NCI-H146 (cell line): Measurements from ENCODE around the gene GRAP2.
"Not testable (repeated sequence)": the region's sequence is repeated elsewhere in the genome, so short reads cannot be mapped to it uniquely, and the experiment has no call there.

Experiments
- DNase-seq: peaks from one replicate; lab custom pipeline; 2025; lab: John Stamatoyannopoulos, UW

The GRAP2 gene

DNA sequence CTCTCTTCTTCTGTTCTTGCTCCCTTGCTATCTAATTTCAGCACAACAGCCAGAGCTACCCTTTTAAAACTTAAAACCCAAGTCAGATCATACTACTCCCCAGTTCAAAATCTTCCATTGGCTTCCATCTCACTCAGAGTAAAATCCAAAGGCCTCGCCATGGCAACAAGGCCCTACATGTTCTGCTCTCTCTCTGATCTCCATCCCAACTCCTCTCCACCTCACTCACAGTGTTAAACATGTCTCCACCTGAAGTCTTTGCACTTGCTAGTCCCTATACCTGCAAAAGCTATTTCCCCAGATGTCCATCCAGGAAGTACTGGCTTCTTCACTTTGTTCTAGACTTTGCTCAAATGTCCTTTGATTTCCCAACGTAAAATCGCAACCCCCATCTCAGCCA, 3.0 kb upstream of the GRAP2 start:
- DNase-seq, result no peak

DNA sequence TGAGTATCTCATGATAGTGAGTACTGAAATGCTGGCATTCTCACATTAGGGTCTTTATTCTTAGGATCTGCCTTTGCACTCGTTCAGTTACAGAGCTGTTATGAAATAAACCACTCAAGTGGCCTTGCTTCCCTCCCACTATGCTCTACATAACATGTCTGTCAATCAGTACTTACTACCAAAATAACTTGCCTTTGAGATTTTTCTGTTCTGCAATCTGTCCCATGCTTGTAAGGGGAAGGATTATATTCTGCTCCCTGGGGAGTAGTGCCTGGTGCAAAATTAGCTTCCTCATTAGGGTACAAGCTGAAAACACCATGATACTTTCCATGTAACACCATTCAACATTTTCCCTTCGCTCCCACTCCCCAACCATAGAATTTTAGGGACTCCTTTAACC, 1.9 kb upstream of the GRAP2 start:
- no peak for DNase-seq

DNA sequence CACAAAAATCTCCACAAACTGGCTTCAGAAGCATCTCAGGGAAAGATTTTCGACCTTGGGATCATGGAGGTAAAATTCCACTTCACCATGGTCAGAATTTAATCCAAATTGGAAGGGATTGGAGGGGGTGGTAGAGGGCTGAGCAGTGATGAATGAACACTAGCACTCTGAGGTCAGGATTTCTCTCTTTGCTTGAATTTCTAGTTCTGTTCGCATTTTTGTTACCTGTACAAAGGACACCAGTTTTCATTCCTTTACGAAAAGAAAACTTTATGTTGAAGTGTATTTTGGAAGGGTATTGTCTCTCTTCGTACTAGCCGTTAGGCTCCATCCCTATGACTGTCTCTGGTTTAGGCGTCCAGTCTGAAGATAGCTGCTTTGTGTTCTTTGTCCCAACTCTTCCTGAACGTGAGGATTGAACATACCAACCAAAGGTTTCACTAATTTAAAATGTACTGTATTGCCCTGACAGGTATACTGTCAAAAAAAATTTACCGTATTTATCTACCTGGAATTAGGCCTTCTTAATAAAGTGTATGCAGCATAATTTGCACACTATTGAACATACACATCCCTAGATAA, 772 bp downstream of the GRAP2 start:
- DNase-seq, result no peak

DNA sequence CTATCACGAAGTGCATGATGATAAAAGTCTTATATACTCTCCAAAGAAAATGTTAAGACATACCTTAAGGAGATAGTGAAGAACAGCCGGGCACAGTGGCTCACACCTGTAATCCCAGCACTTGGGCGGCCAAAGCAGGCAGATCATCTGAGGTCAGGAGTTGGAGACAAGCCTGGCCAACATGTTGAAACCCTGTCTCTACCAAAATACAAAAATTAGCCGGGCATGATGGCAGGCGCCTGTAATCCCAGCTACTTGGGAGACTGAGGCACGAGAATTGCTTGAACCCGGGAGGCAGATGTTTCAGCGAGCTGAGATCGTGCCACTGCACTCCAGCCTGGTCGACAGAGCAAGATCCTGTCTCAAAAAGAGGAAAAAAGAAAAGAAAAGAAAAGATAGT, 3.1 kb downstream of the GRAP2 start:
- not testable (repeated sequence) for DNase-seq

DNA sequence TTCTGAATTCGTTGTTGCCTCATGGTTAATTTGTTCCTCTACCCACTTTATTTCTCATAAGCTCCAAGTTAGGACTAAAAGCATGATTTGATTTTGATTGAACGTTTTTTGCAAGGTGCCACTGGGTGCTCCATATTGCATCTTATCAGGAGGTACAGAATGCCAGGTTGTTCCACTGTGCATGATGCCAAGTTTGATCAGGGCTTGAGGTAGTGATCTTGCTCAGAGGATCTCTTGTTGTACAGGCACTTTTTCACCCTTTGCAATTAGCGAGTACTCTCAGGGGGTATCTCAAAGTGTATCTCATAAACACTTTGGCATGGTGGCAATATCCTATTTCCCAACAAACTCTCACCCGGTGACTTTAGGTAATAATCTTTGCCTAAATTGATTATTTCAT, 4.0 kb downstream of the GRAP2 start:
- DNase-seq, result no peak

DNA sequence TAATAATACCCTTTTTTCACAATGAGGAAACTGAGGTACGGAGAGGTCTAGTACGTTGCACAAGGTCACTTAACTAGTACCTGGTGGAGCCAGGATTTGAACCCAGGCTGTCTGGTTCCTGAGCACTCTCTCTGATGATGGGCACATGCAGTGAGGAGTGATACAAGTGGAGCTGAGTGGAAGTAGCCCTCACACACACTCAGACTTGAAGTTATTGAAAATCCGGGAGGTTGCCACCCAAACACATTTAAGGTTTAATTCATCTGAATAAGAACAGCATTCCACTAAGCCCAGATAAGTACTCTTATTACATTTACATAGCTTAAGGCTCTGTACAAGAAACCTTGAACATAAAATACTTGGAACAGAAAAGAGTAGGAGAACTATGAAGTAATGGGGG, 4.8 kb downstream of the GRAP2 start:
- no peak for DNase-seq

DNA sequence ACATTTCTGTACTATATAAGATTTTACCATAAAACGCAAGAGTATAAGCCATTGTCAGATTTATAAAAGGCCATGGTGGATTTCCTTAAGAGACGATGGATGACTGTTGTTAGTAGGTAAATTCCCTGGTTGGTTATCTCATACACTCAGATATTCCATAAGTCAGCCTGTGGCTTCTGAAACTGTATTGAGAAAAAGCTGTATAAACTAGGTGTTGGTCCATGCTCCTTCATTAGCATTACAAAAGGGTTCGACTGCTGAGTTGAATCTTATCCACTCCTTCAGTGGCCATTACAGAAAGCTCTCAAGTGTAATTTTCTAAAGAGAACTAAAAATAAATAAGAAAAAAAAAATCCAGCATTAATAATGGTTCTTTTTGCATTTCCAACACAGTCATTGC, 5.3 kb downstream of the GRAP2 start:
- DNase-seq, result peak; percentile 5

DNA sequence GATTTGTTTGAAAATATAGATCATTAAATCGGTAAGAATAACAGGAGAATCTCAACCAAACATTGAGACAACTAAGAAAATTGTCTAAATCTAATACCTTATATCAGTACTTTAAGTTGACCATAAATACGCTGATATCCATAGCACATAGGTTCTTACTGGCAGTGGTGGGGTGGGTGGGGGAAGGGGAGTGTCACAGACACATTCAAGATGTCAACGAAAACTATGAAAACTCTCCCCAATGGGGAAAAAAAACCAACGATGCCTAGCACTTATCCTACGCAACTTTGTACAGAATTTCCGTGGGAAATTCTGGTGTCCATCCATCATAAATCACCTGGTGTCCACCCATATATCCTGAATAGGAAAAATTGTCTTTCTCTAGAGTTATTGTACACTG, 6.2 kb downstream of the GRAP2 start:
- DNase-seq, result no peak

DNA sequence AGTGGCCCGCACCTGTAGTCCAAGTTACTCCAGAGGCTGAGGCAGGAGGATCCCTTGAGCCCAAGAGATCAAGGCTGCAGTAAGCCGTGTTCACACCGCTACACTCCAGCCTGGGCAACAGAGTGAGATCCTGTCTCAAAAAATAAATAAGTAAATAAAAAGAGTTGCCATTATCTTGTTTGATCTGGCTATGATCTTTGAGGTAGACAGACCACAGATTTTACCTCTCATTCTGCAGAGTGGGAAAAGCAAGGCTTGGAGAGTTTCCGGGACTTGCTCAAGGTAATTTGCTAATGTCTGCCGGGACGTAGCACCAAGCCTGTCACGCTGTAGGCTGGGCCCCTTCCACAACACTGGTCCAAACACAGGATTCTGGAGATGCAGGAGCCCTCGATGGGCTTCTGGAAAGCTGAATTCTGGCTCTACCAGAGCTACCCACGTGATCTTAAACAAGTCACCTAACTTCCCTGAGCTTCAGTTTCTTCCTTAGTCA, 6.8 kb downstream of the GRAP2 start:
- DNase-seq, result no peak

DNA sequence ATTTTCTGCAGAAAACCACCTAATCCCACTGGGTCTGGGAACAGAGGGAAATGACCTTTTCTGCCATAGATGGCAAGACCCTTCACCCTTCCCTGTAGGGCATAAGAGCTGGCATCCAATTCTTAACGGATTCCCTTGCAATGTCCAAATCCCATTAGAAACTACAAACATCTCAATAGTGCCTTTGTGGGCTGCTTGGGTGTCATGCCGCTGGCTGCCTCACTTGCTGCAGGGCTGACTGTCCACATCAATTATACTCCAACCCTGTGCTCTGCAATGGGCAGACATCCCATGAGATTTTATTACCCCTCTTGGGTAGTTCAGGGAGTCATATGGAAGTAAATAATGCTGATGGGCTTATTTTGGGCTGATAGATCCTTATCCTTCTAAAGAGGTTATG, 7.3 kb downstream of the GRAP2 start:
- DNase-seq, result no peak

DNA sequence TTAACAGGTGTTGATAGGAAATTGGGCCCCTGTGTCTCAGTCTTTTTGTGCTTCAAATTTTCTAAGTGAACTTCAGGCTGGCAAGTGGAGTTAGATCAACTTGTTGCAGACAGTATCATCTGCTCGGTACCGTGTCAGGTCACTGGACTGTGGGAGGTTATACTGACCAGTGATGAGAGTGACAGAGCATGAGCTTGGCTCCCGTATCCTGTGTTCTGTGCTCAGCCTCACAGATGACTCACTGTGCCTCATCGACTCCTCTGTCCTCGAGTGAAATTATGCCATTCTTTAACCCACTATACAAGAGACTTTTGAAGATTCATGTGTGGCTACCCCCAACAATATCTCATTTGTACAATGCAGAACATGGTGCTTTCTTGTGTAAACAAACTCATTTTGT, 7.9 kb downstream of the GRAP2 start:
- no peak for DNase-seq

DNA sequence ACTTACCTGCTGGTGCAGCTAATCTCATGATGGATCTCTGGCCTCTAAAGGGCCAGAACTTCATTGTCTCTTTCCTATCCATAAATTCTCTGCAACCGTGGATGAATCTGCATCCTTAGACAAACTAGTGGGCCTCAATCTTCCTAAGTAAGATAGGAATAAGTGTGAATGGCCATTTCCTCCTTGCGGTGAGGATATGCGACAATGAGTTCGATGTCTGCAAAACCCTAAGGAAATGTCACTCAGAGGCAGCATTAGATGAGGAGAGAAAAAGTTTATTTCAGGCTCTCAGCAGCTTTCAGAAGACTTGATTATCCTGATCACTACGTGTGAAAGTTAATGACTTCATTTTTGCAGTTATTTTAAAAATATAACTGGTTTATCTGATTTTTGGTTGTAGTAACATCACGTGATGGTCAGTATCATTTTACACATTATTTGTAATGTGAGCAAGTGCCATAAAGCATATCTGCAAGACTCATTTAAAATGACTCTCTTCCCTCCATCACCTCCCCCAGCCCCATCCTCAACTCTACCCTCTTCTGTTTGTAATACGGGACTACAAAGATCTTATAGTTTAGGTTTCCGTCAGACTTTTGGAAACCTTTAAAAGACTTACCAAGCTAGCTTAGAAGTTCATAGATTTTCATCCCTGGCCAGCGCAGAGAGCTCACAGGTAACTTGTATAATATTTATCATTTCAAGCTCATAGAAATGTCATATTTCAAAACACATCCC, 10.2 kb downstream of the GRAP2 start:
- DNase-seq, result no peak

DNA sequence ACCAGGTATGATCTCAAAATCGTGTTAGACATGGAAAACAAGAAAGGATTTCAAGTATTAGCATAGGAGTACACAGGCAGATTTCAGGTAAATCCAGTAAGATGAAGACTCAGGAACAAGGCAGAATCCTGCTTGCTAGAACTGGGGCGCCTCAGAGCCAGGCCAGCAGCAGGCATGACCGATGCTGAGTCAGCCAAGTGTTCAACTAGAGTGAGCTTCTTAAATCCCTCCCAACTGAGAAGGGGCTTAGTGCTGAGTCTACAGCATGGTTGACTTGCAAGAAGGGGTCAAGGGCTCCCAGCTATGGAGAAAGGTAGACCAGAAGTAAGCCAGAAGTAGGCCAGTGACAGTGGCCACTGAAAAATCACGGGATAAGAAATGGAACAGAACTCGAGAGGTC, 12.4 kb downstream of the GRAP2 start:
- no peak for DNase-seq

DNA sequence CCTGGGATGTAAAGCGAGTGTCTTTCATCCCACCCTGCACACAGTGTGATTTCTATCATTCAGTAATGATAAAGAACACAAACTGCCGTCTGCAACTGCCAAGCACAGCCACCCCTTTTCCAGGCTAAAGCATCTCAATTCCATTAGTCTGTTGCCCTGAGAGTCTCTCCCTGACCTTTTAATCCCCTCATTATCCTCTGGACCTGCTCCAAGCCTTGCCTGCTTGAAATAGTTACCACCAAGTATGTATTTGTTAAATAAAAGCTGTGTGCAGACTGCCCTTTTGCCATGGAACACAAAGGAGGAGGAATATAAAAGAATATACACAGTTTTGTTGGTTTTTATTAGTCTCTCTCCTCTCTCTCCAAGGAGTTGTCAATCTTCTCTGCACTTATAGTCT, 13.0 kb downstream of the GRAP2 start:
- DNase-seq, result no peak

DNA sequence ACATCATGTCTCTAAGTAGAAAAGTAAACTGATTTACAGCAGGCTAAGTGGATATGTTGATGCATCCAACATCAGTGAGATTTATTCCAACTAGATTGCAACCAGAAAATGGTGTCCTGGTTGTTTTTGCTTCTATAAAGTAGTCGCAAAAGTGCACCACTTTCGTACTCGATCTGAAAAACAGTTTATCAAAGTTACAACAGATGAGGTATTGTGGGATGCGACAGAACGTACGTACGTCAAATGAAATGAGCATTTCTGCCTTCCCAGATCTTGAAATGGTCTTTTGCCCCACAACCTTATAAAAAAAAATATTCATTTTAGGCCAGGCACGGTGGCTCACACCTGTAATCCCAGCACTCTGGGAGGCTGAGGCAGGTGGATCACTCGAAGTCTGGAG, 13.7 kb downstream of the GRAP2 start:
- DNase-seq, result no peak

DNA sequence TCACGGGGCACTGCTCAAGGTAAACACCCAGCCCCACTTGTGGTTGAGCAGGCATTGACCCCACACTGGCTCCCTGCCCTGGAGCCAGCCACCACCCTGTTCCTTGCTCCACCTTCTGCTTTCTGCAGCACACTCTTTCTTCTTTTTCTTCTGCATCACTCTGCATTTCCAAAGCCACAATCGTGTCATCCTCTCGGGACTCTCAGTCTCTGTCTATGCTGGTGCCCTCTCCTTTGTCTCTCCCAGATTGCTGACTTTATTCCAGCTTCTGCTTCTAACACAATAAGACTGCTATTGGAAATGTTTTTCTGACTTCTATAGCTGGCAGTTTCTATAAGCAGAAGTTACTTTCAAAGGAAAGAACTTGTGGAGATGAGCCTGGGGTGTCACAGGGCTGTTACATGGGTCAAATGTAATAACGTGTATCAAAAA, 14.4 kb downstream of the GRAP2 start:
- no peak for DNase-seq

DNA sequence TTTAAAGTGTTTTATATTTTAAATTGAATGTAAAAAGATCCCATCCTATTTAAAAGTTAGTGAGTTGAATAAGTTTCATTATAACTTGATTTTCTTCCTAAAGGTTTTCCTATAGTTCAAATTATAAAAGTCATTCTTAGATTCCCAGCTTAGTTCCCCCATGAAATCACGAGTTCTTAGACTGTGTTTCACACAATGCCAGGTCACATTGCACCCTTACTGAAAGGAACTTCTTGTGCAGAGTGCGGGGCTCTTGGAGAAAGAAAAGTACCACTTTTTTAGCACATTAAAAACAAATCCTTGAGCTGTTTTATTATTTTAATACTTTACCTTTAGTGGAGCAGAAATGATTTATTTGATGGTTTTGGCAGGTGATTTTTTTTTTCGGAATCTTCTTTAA, 15.6 kb downstream of the GRAP2 start:
- no peak for DNase-seq

DNA sequence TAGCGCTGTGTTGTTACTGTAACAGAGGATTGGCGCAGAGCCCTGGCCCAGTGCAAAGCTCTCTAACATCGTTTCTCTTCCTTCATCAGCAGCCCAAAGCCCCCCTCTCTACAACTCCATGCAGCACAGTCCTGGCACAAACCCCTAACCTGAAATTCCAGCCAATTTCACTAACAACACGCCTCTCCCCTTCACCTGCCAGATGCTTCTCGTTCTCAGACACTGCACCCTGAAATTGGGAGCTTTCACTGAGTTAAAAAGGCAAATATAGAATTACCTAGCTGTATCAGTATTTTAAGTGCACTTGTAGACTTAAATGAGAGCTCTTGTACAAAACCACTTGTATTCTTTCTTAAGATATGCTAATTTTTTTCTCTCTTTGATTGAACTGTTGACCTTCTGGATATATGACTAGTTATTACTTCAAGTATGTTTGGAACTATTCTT, 16.3 kb downstream of the GRAP2 start:
- DNase-seq, result no peak

DNA sequence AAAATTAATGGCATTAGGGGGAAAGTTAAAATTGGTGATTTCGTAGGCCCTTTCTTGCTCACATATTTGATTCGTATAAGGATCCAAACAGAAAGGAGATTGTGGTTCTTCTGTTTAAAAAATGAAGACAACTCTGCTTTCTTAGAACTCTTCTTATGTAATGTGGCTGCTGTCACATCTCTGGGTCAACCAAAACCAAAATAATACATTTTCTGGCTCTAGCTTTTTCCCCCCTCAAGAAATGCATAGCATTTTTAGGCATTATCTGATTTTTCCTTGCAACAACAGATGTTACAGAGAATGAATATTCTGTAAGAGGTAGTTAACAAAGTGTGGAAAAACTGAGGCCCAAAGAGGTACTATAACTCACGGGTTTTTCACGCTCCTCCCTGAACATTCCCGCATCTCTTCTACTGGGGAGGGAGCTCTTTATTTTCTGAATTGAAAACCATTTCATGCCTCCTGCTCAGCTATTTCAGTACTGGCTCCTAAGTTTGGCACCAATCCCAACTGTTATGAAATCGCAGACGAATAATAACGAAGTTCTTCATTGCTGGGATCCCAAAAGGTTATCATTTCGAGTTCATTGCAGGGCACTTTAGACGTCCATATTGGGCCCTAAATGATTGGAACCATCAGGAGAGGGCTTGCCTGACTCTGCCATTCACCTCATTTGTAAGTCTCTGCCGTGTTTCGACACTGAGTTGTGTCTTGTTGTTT, 17.1 kb downstream of the GRAP2 start:
- no peak for DNase-seq

DNA sequence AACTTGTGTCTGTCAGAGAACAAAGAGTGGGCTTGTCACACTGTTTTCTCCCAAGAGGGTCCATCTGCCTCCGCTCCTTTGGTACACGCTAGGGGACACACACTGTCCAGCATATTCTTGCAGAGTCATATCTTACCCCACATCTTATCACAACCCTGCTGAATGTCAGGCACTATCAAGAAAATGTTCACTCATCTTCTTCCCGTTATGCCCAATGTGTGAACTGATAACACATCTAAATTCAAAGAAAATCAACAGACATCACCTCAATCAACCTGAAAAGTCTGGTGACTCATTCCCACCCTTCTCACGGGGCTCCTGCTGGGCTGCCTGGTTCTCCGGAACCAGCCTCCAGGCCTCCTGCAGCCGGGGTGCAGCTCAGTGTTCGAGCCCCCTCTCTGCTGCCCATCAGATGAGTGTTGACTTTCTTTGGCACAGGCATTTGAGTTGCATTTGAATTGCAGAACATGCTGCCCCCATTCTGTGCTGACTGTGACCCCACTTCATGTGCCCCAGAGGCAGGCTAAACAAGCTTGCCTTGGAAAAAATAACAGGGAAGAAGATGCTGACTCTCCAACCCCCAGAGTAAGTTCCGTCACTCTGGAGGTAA, 19.4 kb downstream of the GRAP2 start:
- DNase-seq, result no peak

DNA sequence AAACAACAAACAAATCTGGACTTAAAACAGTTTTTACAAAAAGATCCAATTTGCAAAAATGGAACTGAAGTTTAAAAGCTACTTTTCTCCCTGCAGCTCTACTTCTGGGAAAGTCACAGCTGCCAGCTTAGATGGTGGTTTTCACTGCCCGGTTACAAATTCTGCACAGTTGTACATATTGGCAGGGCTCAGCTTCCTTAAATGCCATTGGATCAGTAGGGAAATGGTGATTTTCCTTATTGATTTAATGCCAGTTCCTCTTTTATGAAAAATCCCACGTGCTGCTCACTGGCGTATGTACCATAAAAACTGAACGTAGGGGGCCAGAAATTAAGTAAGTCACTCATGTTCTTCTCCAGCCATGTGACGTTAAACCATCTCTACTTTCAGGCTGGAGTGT, 22.8 kb downstream of the GRAP2 start:
- no peak for DNase-seq

DNA sequence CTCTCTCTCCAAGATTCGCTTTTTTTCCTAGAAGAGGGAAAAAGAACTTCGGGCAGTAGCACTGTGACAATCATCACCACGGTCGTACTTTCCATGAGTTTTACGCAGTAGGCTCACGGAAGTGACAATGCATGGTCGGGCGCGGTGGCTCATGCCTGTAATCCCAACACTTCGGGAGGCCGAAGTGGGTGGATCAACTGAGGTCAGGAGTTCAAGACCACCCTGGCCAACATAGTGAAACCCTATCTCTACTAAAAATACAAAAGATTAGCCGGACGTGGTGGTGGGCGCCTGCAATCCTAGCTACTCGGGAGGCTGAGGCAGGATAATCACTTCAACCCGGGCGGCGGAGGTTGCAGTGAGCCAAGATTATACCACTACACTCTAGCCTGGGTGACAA, 23.4 kb downstream of the GRAP2 start:
- no peak for DNase-seq

DNA sequence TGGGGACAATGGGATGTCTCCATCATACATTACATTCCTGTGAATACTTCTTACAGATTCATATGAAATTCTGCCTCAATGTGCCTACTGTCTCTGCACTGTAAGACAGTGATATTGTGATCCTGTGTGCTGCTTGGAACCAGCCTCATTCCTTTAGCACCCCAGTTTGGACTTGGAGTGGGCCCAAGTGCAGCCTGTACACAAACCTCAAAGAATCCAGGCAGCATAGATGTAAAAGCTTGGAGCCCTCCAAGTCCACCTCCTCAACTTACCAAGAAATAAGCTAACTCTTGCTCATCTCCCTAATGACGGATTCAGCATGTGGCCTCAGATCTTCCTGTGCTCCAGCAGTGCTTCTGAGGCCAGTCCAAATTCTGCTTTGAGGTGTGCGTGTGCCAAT, 24.4 kb downstream of the GRAP2 start:
- DNase-seq, result no peak
